CD4-positive, alpha-beta T cell treated with Interleukin-6 at 100 ng/mL for 8 hours (primary cell): Measurements from ENCODE around the gene COBL.

Experiments used
- DNase-seq: peaks from one replicate; pipeline ENCODE4 v3.0.0-alpha.2; 2020; ENCODE audit warnings: mixed read lengths, low spot score

Gene COBL

GRCh38 chr7:51255036-51255435, 61.6 kb downstream of the COBL start:
- DNase-seq: no peak

- no peak for DNase-seq
Observed at GRCh38 chr7:51253157-51253556, 63.5 kb downstream of the COBL start.

- no peak for DNase-seq
Observed at GRCh38 chr7:51251290-51251689, 65.3 kb downstream of the COBL start.

GRCh38 chr7:51250512-51250911, 66.1 kb downstream of the COBL start:
- DNase-seq: no peak

GRCh38 chr7:51249991-51250390, 66.6 kb downstream of the COBL start:
- DNase-seq: no peak

GRCh38 chr7:51249187-51249945, 67.2 kb downstream of the COBL start:
- no peak for DNase-seq

GRCh38 chr7:51246258-51247245, 70.1 kb downstream of the COBL start:
- DNase-seq: no peak

- no peak for DNase-seq
Observed at GRCh38 chr7:51244885-51245284, 71.7 kb downstream of the COBL start.

- DNase-seq: no peak
Observed at GRCh38 chr7:51244053-51244452, 72.6 kb downstream of the COBL start.

GRCh38 chr7:51243631-51244030, 73.0 kb downstream of the COBL start:
- DNase-seq: no peak

- DNase-seq: no peak
Observed at GRCh38 chr7:51242881-51243518, 73.6 kb downstream of the COBL start.

GRCh38 chr7:51242007-51242691, 74.5 kb downstream of the COBL start:
- no peak for DNase-seq

GRCh38 chr7:51240868-51241267, 75.7 kb downstream of the COBL start:
- DNase-seq: no peak

- DNase-seq: no peak
Observed at GRCh38 chr7:51239691-51240090, 76.9 kb downstream of the COBL start.

- DNase-seq: no peak
Observed at GRCh38 chr7:51238981-51239495, 77.6 kb downstream of the COBL start.

GRCh38 chr7:51237446-51238133, 79.0 kb downstream of the COBL start:
- DNase-seq: no peak

- DNase-seq: no peak
Observed at GRCh38 chr7:51236470-51237132, 80.0 kb downstream of the COBL start.

- DNase-seq: no peak
Observed at GRCh38 chr7:51235593-51236313, 80.9 kb downstream of the COBL start.

- DNase-seq: no peak
Observed at GRCh38 chr7:51234609-51235308, 81.8 kb downstream of the COBL start.
